Vagina (tissue), 2 donors: ENCODE results near the gene DEK.

Source experiments
- POLR2A ChIP-seq, 2 donors: fragments of 450-650 bp; IDR thresholded peaks; one replicate each; pipeline ENCODE4 v1.6.1; 2017; ENCODE audit warnings: antibody characterized with exemption in 2 of 2, mild to moderate bottlenecking in 2 of 2, moderate library complexity in 2 of 2
- TF ChIP-seq, protein P1 (sequence below), 3 experiments: fragments of 450-650 bp in 2 of 3; fragments of 200-600 bp in 1 of 3; sonication (generic) in 1 of 3; IDR thresholded peaks; one replicate each; pipeline ENCODE4 v1.5.1; 2017 to 2019; ENCODE audit warnings: antibody characterized with exemption in 3 of 3, mild to moderate bottlenecking in 2 of 3, moderate library complexity in 2 of 3

DNA sequence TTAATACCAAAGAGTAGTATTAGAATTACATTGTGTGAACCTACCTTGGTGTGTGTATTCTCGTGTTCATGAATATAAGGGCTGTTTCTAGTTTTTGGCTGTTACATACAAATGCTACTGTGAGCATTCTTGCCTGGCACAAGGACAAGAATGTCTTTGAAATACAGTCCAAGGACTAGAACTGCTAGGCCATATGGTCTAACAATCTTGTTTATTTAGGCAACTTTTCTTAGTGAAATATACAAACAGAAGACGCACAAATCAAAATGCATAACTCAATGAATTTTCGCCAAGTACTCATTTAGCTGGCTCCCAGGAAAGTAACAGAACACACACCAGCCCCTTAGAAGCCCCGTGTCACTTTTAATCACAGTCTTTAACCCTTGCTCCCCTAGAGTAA, 80.6 kb downstream of the DEK start:
- TF ChIP-seq, protein P1, sequence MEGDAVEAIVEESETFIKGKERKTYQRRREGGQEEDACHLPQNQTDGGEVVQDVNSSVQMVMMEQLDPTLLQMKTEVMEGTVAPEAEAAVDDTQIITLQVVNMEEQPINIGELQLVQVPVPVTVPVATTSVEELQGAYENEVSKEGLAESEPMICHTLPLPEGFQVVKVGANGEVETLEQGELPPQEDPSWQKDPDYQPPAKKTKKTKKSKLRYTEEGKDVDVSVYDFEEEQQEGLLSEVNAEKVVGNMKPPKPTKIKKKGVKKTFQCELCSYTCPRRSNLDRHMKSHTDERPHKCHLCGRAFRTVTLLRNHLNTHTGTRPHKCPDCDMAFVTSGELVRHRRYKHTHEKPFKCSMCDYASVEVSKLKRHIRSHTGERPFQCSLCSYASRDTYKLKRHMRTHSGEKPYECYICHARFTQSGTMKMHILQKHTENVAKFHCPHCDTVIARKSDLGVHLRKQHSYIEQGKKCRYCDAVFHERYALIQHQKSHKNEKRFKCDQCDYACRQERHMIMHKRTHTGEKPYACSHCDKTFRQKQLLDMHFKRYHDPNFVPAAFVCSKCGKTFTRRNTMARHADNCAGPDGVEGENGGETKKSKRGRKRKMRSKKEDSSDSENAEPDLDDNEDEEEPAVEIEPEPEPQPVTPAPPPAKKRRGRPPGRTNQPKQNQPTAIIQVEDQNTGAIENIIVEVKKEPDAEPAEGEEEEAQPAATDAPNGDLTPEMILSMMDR (IDR thresholded peaks at IDR 0.05) = no peak
- no peak for TF ChIP-seq POLR2A (IDR thresholded peaks at IDR 0.05)
